GM10248 (cell line): Measurements from ENCODE around the gene ARVCF.

Experiments used
- CTCF ChIA-PET: fragments of 300-600 bp; sonication (Branson Sonifier 250); formaldehyde crosslinking; extraction: SDS; loops from one replicate; lab custom pipeline; 2021; ENCODE audit warnings: antibody characterized with exemption; lab: Yijun Ruan, JAX
- POLR2A ChIA-PET: fragments of 350-650 bp; sonication (Branson Sonifier 250); formaldehyde crosslinking; extraction: SDS; loops from one replicate; lab custom pipeline; 2020; ENCODE audit warnings: antibody characterized with exemption; lab: Yijun Ruan, JAX
- DNase-seq: peaks from one replicate; pipeline ENCODE4 v3.0.0; 2012; ENCODE audit errors: extremely low spot score
- CTCF ChIP-seq: IDR thresholded peaks from 2 replicates; pipeline ENCODE4 v1.5.1; 2012; ENCODE audit warnings: mild to moderate bottlenecking, low read depth; ENCODE audit errors: extremely low read depth, missing control alignments, control extremely low read depth

ARVCF gene

GRCh38 chr22:19951346-19951745, 65.3 kb downstream of the ARVCF start:
- DNase-seq, result no peak
- ChIA-PET POLR2A (no interaction called here), CTCF (interaction anchor here (0.9 to 4.8 kb wide), 3 partner anchors 11 to 220 kb away, joined by 3 to 34 read pairs (median 5); no protein-coding TSS in a partner anchor)
- no peak for TF ChIP-seq CTCF

- CTCF ChIA-PET, result interaction anchor here (0.7 to 3.6 kb wide), 17 partner anchors 8 to 217 kb away, joined by 3 to 37 read pairs (median 4); no protein-coding TSS in a partner anchor
- no peak for TF ChIP-seq CTCF
- DNase-seq, result no peak
- POLR2A ChIA-PET, result no interaction called here
Measured at GRCh38 chr22:19948057-19948760, 68.4 kb downstream of the ARVCF start.

- ChIA-PET CTCF (interaction anchor here (1.0 to 2.0 kb wide), 3 partner anchors 33 to 213 kb away, joined by 4 to 10 read pairs (median 4); no protein-coding TSS in a partner anchor), POLR2A (no interaction called here)
- DNase-seq, result peak; percentile 42
- TF ChIP-seq CTCF, result peak; percentile 10
Measured at GRCh38 chr22:19943082-19944026, 73.3 kb downstream of the ARVCF start.

- peak; percentile 51 for DNase-seq
- ChIA-PET CTCF (interaction anchor here (1.0 to 2.0 kb wide), 3 partner anchors 32 to 212 kb away, joined by 3 to 10 read pairs (median 4); no protein-coding TSS in a partner anchor), POLR2A (no interaction called here)
- TF ChIP-seq CTCF, result no peak
Measured at GRCh38 chr22:19942157-19943081, 74.2 kb downstream of the ARVCF start.

- DNase-seq, result peak; percentile 90
- ChIA-PET POLR2A (no interaction called here), CTCF (interaction anchor here (1.4 kb wide), 2 partner anchors 12 to 72 kb away, joined by 3 to 4 read pairs; no protein-coding TSS in a partner anchor)
- TF ChIP-seq CTCF, result no peak
Measured at GRCh38 chr22:19941365-19942082, 75.1 kb downstream of the ARVCF start, which contains the start of the genes COMT and TXNRD2. Gene COMT (plus strand): TSS chr22:19941772. CDS start chr22:19962527, 20,755 bp downstream. Gene TXNRD2 (minus strand): TSS chr22:19941818. CDS start chr22:19941803, 15 bp downstream.
